Measurements from ENCODE around the gene HBEGF. TPM values are rescaled to one million over a fixed set of nuclear protein-coding genes. Genes with fewer than 3 reads are reported as not detected.

The HBEGF gene
- polyA plus RNA-seq, 2 of the 4 experiments (the other 2 are of a cell fraction), result 3.4 to 5.0 TPM

- no peak for TF ChIP-seq RNF2 (IDR thresholded peaks at IDR 0.05; ENCODE audit: borderline replicate concordance, low read depth)
These were observed 42.4 kb downstream of the HBEGF start (continued) for GRCh38 chr5:140303966-140304365.

DNA sequence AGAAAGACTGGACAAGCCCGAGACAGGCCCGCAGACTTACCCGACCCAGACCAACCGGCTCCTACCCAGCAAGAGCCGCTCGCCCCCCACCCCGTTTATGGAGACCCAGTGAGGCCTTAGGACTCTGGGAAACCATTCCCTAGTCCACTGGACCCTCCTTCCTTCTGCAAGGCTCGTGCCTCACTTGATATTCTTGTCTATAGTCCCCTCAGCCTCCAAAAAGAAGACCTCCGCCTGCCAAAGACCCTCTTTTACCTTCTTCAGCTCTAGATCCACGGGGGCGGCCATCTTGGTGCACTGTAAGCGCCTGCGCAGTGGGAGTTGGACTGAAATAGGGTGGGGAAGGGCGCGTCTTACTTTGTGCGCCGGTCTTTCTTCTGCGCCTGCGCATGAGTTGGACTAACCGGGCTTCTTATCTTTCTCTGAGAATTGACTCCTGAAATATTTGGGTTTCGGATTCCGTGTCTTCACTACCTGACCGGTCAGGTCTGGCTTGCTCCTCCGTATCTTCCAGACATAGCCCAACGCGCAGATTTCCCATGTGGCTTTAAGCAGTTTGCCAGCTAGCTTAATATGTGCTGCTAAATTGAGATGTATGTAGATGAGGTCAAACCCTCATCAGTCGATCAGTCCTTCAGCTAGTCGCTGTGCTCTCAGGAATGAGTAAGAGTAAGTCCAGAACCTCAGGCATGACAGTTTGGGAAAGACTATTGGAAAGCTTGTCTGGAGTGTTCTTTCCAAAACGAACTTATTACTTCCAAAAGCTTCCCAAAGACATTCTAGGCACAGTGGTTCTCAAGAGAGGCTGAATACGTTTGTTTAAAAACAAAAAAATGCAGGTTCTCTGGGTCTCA lies 43.4 kb downstream of the HBEGF start, which contains the start of gene PFDN1:
PFDN1 (minus strand) TSS at position 316 of the 854 bp plus-strand sequence; CDS start at position 288, 28 bp downstream.
- CTCF ChIA-PET, result interaction anchor here (0.7 to 4.5 kb wide), 10 partner anchors 8 to 81 kb away, joined by 3 to 21 read pairs (median 4); partner anchors contain the start of gene HBEGF
- ATAC-seq (peak; percentile 95 to 97), FAIRE-seq (no peak), DNase-seq (ENCODE audit: low read depth in 1 of 2, low spot score in 1 of 2) (peak; percentile 95)
- Histone ChIP-seq H3K4me3 (peak within 1 kb of the TSS; percentile 97), H3K9me3 (no peaks in the 10 kb centered on the region), H3K4me1 (peaks cover 35% of the 10 kb centered on the region), H3K27ac (peak within 1 kb of the TSS; percentile 90 to 93), H3K4me2 (peak within 1 kb of the TSS; percentile 75)
- TF ChIP-seq KDM5A (IDR thresholded peaks at IDR 0.05) (peak; percentile 96), PHF8 (IDR thresholded peaks at IDR 0.05; ENCODE audit: borderline replicate concordance, low read depth) (peak; percentile 65; the same call in 1 of the 2 replicates), HDAC2 (IDR thresholded peaks at IDR 0.05) (peak; percentile 47; the same call in 1 of the 2 replicates), ELK1 (IDR thresholded peaks at IDR 0.05; ENCODE audit: low read depth, low read length) (no peak), EHF (CRISPR knock-in tag; IDR thresholded peaks at IDR 0.05) (no peak), POLR2A (IDR thresholded peaks at IDR 0.05; ENCODE audit: low read length) (peak; percentile 44), JUN (IDR thresholded peaks at IDR 0.05) (peak; percentile 45 to 82; a peak in 4 of 5 replicates), HEYL (CRISPR knock-in tag; IDR thresholded peaks at IDR 0.05) (no peak), KDM1A (IDR thresholded peaks at IDR 0.05; ENCODE audit: low read depth) (no peak)
- TF ChIP-seq, protein P1, sequence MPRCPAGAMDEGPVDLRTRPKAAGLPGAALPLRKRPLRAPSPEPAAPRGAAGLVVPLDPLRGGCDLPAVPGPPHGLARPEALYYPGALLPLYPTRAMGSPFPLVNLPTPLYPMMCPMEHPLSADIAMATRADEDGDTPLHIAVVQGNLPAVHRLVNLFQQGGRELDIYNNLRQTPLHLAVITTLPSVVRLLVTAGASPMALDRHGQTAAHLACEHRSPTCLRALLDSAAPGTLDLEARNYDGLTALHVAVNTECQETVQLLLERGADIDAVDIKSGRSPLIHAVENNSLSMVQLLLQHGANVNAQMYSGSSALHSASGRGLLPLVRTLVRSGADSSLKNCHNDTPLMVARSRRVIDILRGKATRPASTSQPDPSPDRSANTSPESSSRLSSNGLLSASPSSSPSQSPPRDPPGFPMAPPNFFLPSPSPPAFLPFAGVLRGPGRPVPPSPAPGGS (IDR thresholded peaks at IDR 0.05), result peak; percentile 60; the same call in 2 of the 3 replicates
- 2% methylated on average over 30 of the region's 30 CpGs for WGBS (ENCODE audit: missing lambda C conversion rate)
- POLR2A ChIA-PET, result interaction anchor here (1.0 to 1.5 kb wide), 7 partner anchors 8 to 344 kb away, joined by 3 to 16 read pairs (median 4); partner anchors contain the start of genes HBEGF, IK and NDUFA2

- Histone ChIP-seq H3K27ac (no peak overlapping the region), H3K9me3 (no peaks in the 10 kb centered on the region), H3K4me2 (peak overlapping the region; percentile 75), H3K4me3 (no peak overlapping the region), H3K4me1 (peaks cover 49% of the 10 kb centered on the region)
- FAIRE-seq, result no peak
- TF ChIP-seq PHF8 (IDR thresholded peaks at IDR 0.05; ENCODE audit: borderline replicate concordance, low read depth) (no peak), RAD21 (conservative IDR thresholded peaks at IDR 0.05 in 1 of 2, IDR thresholded peaks at IDR 0.05 in 1 of 2) (no peak), TFCP2L1 (CRISPR knock-in tag; IDR thresholded peaks at IDR 0.05) (no peak), GATA3 (IDR thresholded peaks at IDR 0.05; ENCODE audit: borderline replicate concordance) (no peak), KDM5A (IDR thresholded peaks at IDR 0.05) (no peak), CBX2 (IDR thresholded peaks at IDR 0.05; ENCODE audit: borderline replicate concordance, low read depth) (no peak), SMC3 (IDR thresholded peaks at IDR 0.05) (no peak), ESRRA (IDR thresholded peaks at IDR 0.05; ENCODE audit: borderline replicate concordance, low read length) (no peak), TP53 (CRISPR knock-in tag; IDR thresholded peaks at IDR 0.05) (no peak), ATOH8 (CRISPR knock-in tag; IDR thresholded peaks at IDR 0.05; ENCODE audit: low read depth) (no peak), HOXB13 (CRISPR knock-in tag; IDR thresholded peaks at IDR 0.05; ENCODE audit: low read depth) (no peak)
- ChIA-PET POLR2A (no interaction called here), CTCF (interaction anchor here (1.7 to 2.0 kb wide), 2 partner anchors 45 to 60 kb away, joined by 4 to 6 read pairs; partner anchors contain the start of gene HBEGF)
- 92% methylated on average over 1 of the region's 1 CpG for WGBS (ENCODE audit: missing lambda C conversion rate)
- no peak for ATAC-seq
- no peak for DNase-seq (ENCODE audit: low read depth in 1 of 2, low spot score in 1 of 2)
These were observed 45.3 kb downstream of the HBEGF start for GRCh38 chr5:140301136-140301535.

Measured in A549 (cell line).